Adrenal gland (tissue), 5 donors: ENCODE measurements around the gene AGAP3.

Source experiments
- CTCF ChIP-seq, 6 experiments: fragments of 450-650 bp in 4 of 6; fragments of 200-600 bp in 2 of 6; sonication (generic) in 1 of 6; IDR thresholded peaks; 1 replicate in 5 of 6; 2 replicates in 1 of 6; pipeline versions ENCODE4 v1.5.1 to v1.8.0; 2016 to 2021; ENCODE audit warnings: antibody characterized with exemption in 6 of 6, mild to moderate bottlenecking in 2 of 6, moderate library complexity in 1 of 6
- POLR2A ChIP-seq, 2 donors: fragments of 450-650 bp; IDR thresholded peaks; one replicate each; pipeline ENCODE4 v1.6.1; 2017; ENCODE audit warnings: antibody characterized with exemption in 2 of 2, mild to moderate bottlenecking in 2 of 2, moderate library complexity in 1 of 2
- donor health status: DM: no; HTN: no; CAD: no.

- no peak for TF ChIP-seq CTCF (IDR thresholded peaks at IDR 0.05)
- peak; percentile 4 to 16 for TF ChIP-seq POLR2A (IDR thresholded peaks at IDR 0.05)
These were observed 3.0 kb upstream of the AGAP3 start, which contains the start of gene TMUB1 for GRCh38 chr7:151083071-151083823.
